ENCODE measurements around the gene TRERF1.

DNA sequence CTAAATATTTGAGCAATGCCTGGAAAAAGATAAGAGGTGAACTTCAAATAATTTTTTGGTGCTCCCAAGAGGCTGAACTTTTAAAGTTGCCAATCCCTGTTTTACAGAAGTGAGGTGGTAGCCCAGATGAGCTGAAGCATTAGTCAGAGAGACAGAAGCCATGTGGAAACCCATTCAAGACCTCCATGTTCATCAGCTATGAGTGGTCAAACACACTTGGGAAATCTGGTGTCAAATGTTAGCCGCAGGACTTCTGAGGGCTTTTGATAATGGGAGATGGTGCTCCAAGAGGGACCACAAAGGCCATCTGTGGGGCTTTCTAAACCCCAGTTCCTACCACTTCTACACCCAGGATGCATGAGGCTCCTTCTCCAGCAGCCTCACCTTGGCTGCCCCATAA is 156.5 kb downstream of the TRERF1 start:
- TF ChIP-seq, protein P1, sequence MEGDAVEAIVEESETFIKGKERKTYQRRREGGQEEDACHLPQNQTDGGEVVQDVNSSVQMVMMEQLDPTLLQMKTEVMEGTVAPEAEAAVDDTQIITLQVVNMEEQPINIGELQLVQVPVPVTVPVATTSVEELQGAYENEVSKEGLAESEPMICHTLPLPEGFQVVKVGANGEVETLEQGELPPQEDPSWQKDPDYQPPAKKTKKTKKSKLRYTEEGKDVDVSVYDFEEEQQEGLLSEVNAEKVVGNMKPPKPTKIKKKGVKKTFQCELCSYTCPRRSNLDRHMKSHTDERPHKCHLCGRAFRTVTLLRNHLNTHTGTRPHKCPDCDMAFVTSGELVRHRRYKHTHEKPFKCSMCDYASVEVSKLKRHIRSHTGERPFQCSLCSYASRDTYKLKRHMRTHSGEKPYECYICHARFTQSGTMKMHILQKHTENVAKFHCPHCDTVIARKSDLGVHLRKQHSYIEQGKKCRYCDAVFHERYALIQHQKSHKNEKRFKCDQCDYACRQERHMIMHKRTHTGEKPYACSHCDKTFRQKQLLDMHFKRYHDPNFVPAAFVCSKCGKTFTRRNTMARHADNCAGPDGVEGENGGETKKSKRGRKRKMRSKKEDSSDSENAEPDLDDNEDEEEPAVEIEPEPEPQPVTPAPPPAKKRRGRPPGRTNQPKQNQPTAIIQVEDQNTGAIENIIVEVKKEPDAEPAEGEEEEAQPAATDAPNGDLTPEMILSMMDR (IDR thresholded peaks at IDR 0.05), result no peak
- TF ChIP-seq TP53 (CRISPR knock-in tag; IDR thresholded peaks at IDR 0.05) (no peak), ETV6 (CRISPR knock-in tag; IDR thresholded peaks at IDR 0.05) (no peak), ERG (CRISPR knock-in tag; IDR thresholded peaks at IDR 0.05) (no peak), TEAD1 (CRISPR knock-in tag; IDR thresholded peaks at IDR 0.05) (no peak), ATF3 (CRISPR knock-in tag; conservative IDR thresholded peaks at IDR 0.05) (no peak), MAX (CRISPR knock-in tag; IDR thresholded peaks at IDR 0.05) (no peak), ZMAT4 (CRISPR knock-in tag; IDR thresholded peaks at IDR 0.05) (no peak), MXD4 (CRISPR knock-in tag; IDR thresholded peaks at IDR 0.05; ENCODE audit: borderline replicate concordance) (no peak), E2F4 (CRISPR knock-in tag; IDR thresholded peaks at IDR 0.05; ENCODE audit: borderline replicate concordance, low read depth) (no peak), NR1H2 (CRISPR knock-in tag; IDR thresholded peaks at IDR 0.05) (no peak), FOXJ3 (CRISPR knock-in tag; IDR thresholded peaks at IDR 0.05; ENCODE audit: borderline replicate concordance) (no peak)
- TF ChIP-seq, protein P2, sequence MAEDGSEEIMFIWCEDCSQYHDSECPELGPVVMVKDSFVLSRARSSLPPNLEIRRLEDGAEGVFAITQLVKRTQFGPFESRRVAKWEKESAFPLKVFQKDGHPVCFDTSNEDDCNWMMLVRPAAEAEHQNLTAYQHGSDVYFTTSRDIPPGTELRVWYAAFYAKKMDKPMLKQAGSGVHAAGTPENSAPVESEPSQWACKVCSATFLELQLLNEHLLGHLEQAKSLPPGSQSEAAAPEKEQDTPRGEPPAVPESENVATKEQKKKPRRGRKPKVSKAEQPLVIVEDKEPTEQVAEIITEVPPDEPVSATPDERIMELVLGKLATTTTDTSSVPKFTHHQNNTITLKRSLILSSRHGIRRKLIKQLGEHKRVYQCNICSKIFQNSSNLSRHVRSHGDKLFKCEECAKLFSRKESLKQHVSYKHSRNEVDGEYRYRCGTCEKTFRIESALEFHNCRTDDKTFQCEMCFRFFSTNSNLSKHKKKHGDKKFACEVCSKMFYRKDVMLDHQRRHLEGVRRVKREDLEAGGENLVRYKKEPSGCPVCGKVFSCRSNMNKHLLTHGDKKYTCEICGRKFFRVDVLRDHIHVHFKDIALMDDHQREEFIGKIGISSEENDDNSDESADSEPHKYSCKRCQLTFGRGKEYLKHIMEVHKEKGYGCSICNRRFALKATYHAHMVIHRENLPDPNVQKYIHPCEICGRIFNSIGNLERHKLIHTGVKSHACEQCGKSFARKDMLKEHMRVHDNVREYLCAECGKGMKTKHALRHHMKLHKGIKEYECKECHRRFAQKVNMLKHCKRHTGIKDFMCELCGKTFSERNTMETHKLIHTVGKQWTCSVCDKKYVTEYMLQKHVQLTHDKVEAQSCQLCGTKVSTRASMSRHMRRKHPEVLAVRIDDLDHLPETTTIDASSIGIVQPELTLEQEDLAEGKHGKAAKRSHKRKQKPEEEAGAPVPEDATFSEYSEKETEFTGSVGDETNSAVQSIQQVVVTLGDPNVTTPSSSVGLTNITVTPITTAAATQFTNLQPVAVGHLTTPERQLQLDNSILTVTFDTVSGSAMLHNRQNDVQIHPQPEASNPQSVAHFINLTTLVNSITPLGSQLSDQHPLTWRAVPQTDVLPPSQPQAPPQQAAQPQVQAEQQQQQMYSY (CRISPR knock-in tag; IDR thresholded peaks at IDR 0.05), result no peak
- TF ChIP-seq, protein P3, sequence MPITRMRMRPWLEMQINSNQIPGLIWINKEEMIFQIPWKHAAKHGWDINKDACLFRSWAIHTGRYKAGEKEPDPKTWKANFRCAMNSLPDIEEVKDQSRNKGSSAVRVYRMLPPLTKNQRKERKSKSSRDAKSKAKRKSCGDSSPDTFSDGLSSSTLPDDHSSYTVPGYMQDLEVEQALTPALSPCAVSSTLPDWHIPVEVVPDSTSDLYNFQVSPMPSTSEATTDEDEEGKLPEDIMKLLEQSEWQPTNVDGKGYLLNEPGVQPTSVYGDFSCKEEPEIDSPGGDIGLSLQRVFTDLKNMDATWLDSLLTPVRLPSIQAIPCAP (CRISPR knock-in tag; IDR thresholded peaks at IDR 0.05), result no peak

Data from WTC11 (cell line).